Duodenal mucosa (tissue), 2 donors: Measurements from ENCODE around the gene HYDIN.
"Not testable (repeated sequence)": the region's sequence is repeated elsewhere in the genome, so short reads cannot be mapped to it uniquely, and the experiment has no call there.

Experiments used
- H3K27ac ChIP-seq: one replicate; pipeline ENCODE4 v1.7.0; 2013; ENCODE audit warnings: low read depth, low read length
- H3K27me3 ChIP-seq, 2 donors: one replicate each; pipeline ENCODE4 v1.7.0; 2013; ENCODE audit warnings: low read length in 2 of 2, control low read depth in 1 of 2; ENCODE audit not compliant: insufficient read depth in 2 of 2, control insufficient read depth in 1 of 2
- H3K36me3 ChIP-seq, 2 donors: one replicate each; pipeline ENCODE4 v1.7.0; 2013; ENCODE audit warnings: low read length in 2 of 2, control low read depth in 1 of 2; ENCODE audit not compliant: insufficient read depth in 2 of 2, control insufficient read depth in 1 of 2
- H3K4me1 ChIP-seq, 2 donors: one replicate each; pipeline ENCODE4 v1.7.0; 2013; ENCODE audit warnings: low read length in 2 of 2, control low read depth in 1 of 2; ENCODE audit not compliant: insufficient read depth in 2 of 2, control insufficient read depth in 1 of 2
- H3K4me3 ChIP-seq, 2 donors: one replicate each; pipeline ENCODE4 v1.7.0; 2013; ENCODE audit warnings: low read length in 2 of 2, low read depth in 1 of 2
- H3K9ac ChIP-seq, 2 donors: one replicate each; pipeline ENCODE4 v1.7.0; 2013; ENCODE audit warnings: low read length in 2 of 2, low read depth in 1 of 2
- H3K9me3 ChIP-seq, 2 donors: one replicate each; pipeline ENCODE4 v1.7.0; 2013; ENCODE audit warnings: low read length in 2 of 2, control low read depth in 1 of 2; ENCODE audit not compliant: control insufficient read depth in 1 of 2

Gene HYDIN

DNA sequence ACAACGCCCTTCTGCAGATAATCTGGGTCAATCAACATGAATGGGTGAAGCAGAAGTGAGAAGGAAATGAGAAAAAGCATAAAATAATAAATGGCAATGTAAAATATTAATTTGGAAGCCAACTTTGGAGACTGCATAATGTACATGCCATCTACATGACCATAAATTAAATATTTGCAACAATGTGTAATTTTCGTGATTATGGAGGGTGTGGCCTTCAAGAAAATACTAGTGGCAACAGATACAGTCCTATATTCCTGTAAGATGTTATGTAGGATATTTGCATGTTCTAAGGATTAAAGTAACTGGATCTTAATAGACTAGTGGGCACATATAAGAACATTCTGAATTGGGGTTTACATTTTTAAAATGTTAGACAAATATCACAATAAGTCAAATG, 78.9 kb downstream of the HYDIN start:
- H3K9ac ChIP-seq, H3K27me3 ChIP-seq, H3K36me3 ChIP-seq, H3K4me3 ChIP-seq, H3K27ac ChIP-seq, H3K9me3 ChIP-seq, H3K4me1 ChIP-seq: not testable (repeated sequence)

DNA sequence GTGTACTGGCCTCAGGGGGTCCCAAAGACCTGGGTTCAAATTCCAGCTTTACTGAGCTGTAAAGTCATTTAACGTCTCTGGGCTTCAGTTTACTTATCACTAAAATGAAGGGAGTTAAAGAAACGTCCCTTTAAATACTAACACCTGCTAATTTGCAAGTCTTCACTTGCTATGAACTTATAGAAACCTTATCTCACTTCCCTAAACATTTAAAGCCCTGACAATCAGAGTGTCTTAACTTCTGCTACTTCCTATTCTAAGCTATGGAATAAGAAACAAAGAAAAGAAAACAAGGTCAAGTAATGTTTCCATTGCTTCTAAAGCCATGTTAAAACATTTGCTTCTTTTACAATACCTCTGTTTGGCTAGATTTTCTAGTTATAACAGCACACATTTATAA, 87.3 kb downstream of the HYDIN start:
- not testable (repeated sequence) for H3K9me3 ChIP-seq, H3K4me3 ChIP-seq, H3K27me3 ChIP-seq, H3K36me3 ChIP-seq, H3K27ac ChIP-seq, H3K4me1 ChIP-seq, H3K9ac ChIP-seq

DNA sequence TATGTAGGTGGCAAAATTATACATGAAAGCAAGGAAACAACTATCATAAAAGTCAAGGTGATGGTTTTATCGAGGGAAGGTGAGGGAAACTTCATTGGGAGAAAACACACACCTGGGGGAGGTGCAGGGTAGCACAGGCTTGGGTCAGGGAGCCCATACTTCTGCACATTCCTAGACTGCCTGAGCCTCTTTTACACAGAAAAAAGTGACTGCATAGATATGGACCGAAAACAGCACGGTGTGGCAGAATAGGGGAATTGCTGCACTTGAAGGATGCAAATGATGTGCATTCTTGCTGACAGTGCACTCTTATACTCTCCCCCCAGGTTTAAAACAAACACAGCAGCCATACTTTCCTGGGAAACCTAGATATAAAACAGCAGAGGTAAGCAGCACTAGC, 120.0 kb downstream of the HYDIN start:
- H3K4me1 ChIP-seq, H3K9ac ChIP-seq, H3K27ac ChIP-seq, H3K36me3 ChIP-seq, H3K27me3 ChIP-seq, H3K9me3 ChIP-seq, H3K4me3 ChIP-seq: not testable (repeated sequence)

DNA sequence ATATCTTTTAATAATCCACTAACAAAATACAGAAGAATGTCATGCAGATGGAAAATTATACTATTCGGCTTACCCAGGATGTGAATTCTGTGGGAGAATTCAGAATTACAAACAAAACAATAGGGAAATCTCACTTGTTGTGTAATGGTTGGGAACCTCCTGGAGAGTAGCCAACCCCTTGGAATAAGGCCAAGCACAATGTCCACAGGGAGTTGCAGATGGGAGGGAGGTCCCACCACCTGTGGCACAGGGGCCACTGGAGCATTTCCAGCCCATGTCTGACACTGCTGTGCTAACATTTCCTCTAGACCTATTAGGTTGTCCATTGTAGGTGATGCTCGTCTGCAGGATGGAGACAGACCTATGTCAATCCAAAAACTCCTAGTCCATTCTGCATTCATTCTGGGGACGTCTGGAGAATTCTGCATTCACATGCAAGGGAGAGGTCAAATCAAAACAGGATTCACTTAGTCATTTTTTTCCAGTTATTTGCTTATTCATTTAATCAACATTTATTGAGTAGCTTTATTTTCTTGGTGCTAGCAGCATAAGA, 120.8 kb downstream of the HYDIN start:
- H3K9ac ChIP-seq, H3K27ac ChIP-seq, H3K4me3 ChIP-seq: not testable (repeated sequence)

DNA sequence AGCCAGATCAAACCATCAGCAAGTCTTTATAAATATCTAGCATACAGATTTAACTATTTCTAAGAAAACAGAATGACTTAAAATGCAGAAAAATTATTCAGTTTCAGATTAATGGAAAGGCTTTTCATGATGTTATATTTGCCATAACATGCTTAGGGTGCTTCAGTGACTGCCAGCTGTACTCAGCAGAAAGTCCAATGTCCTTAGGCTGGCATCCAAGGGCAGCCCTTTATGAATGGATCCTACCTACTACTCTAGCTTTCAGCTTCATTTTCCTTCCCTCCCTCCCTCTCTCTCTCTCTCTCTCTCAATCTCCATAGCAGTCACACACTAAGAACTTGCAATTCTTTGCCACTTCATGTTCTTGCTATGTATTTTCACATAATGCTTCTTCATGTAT, 124.6 kb downstream of the HYDIN start:
- H3K9ac ChIP-seq, H3K4me1 ChIP-seq, H3K27me3 ChIP-seq, H3K27ac ChIP-seq, H3K4me3 ChIP-seq, H3K9me3 ChIP-seq, H3K36me3 ChIP-seq: not testable (repeated sequence)

More for the DNA sequence above, 120.8 kb downstream of the HYDIN start:
- not testable (repeated sequence) for H3K36me3 ChIP-seq, H3K4me1 ChIP-seq, H3K9me3 ChIP-seq, H3K27me3 ChIP-seq

DNA sequence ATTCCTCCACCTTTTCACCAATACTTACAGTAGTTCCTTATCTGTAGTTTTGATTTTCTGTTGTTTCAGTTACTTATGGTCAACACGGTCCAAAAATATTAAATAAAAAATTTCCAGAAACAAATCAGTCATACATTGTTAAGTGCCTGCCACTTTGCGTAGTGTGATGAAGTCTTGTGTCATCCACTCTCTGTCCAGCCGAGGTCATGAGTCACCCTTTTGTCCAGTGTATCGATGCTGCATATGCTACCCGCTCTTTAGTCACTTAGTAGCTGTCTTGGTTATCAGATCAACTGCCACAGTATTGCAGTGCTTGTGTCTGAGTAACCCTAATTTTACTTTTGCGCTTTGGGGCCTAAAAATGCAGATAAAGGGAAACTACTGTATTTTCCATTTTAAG, 146.9 kb downstream of the HYDIN start:
- H3K4me3 ChIP-seq, H3K4me1 ChIP-seq, H3K27me3 ChIP-seq, H3K36me3 ChIP-seq, H3K27ac ChIP-seq, H3K9ac ChIP-seq, H3K9me3 ChIP-seq: not testable (repeated sequence)

DNA sequence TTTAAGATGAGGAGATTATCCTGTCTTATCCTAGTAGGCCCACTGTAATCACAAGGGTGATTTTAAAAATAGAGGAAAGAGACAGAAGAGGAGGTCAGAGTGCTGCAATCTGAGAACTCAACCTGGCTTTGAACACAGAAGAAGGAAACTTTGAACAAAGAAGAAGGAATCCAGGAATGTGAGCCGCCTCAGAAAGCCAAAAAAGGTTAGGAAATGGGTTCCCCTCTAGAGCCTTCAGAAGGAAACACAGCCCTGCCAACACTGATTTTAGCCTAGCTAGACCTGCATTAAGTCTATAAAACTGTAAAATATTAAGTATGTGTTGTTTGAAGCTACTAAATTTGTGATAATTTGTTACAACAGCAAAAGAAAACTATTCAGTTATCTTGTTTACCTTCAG, 149.7 kb downstream of the HYDIN start:
- not testable (repeated sequence) for H3K4me3 ChIP-seq, H3K4me1 ChIP-seq, H3K27ac ChIP-seq, H3K9me3 ChIP-seq, H3K9ac ChIP-seq, H3K36me3 ChIP-seq, H3K27me3 ChIP-seq

DNA sequence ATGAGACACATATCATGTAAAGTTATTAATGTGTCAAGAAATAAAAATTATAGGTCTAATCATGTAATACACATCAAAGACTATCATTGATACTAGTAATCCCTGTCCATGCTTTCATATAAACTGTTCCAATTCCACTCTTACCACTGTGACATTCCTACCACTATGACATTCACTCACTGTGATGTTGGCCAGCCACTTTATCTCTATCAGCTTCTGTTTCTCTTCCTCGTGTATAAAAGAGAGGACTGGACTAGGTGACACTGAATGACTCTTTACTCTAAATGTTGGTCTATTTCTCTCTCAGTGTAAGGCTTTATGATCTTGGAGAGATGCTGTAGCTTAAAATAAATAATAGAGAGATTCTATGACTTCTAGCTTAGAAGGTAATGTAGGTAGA, 150.3 kb downstream of the HYDIN start:
- not testable (repeated sequence) for H3K27ac ChIP-seq, H3K9me3 ChIP-seq, H3K9ac ChIP-seq, H3K4me1 ChIP-seq, H3K27me3 ChIP-seq, H3K36me3 ChIP-seq, H3K4me3 ChIP-seq

DNA sequence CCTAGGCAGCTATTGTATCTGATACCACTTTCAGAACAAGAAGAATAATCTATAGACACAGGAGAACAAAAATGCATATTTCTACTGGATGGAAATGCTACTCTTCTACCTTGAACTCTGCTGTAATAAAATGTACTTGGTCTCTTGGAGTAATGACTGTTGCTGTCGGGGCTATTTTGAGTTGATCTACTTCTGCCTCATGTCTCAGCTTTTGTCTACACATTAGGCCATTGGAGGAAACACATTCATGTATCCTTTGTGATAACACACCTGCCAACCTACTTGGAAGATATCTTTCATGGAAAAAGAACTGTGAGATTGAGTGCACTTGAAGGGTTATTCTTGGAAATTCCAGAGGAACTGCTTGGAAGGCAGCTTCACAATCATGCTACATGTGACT, 159.9 kb downstream of the HYDIN start:
- H3K36me3 ChIP-seq, H3K27me3 ChIP-seq, H3K27ac ChIP-seq, H3K4me3 ChIP-seq, H3K4me1 ChIP-seq, H3K9me3 ChIP-seq, H3K9ac ChIP-seq: not testable (repeated sequence)

DNA sequence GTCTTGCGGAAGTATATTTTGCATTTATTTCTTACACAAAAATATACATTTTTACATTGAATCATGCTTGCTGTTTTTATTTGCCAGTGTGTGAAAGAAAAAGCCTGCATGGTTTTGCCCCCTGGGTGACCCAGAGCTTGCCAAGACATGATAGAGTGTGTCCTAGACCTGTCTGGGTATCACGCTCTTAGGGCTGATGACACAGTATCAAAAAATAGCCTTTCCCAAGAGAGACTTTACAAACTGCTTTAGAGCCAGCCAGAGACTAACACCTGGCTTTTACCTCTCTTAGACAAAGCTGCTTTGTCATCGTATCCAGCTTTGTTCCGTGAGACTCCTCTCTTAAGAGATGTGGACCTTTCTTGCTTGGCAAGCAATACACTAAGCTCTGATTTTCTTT, 160.7 kb downstream of the HYDIN start:
- H3K9ac ChIP-seq, H3K4me1 ChIP-seq, H3K9me3 ChIP-seq, H3K4me3 ChIP-seq, H3K27me3 ChIP-seq, H3K27ac ChIP-seq, H3K36me3 ChIP-seq: not testable (repeated sequence)

DNA sequence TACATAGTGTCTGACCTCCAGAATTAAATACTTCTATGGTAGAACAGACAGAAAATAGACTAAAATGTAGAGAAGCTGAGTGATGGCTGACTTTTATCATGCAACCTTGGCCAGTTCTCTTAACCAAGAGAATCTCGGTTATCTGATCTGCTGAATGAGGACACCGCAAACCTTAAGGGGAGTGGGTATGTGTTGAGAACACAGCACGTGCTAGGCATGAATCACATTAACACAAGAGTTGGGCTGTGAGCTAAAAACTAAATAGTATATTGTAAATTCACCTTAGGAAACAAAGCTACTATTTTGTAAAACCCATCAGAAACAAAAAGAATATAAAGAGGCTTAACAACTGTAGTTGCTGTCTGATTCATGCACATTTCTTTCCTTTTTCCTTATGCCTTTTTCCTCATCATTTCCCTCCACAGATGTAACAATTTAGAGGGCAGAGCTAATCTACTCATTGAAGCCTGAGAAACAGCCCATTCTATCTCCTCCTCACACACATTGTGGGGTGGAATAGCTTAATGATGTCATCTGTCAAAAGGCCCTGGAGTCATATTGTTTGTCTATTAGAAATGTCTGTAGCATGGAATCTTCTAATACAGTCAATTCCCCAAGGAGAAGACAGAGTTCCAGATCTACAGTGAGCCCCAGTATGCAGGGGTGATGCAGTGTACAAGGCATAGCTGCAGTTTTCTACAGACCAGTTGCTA, 176.5 kb downstream of the HYDIN start:
- H3K9me3 ChIP-seq, H3K4me1 ChIP-seq, H3K27ac ChIP-seq, H3K36me3 ChIP-seq, H3K9ac ChIP-seq, H3K4me3 ChIP-seq, H3K27me3 ChIP-seq: not testable (repeated sequence)
